Measurements from ENCODE around the gene SCCPDH.
"Not testable (repeated sequence)": the region's sequence is repeated elsewhere in the genome, so short reads cannot be mapped to it uniquely, and the experiment has no call there.

Gene SCCPDH

DNA sequence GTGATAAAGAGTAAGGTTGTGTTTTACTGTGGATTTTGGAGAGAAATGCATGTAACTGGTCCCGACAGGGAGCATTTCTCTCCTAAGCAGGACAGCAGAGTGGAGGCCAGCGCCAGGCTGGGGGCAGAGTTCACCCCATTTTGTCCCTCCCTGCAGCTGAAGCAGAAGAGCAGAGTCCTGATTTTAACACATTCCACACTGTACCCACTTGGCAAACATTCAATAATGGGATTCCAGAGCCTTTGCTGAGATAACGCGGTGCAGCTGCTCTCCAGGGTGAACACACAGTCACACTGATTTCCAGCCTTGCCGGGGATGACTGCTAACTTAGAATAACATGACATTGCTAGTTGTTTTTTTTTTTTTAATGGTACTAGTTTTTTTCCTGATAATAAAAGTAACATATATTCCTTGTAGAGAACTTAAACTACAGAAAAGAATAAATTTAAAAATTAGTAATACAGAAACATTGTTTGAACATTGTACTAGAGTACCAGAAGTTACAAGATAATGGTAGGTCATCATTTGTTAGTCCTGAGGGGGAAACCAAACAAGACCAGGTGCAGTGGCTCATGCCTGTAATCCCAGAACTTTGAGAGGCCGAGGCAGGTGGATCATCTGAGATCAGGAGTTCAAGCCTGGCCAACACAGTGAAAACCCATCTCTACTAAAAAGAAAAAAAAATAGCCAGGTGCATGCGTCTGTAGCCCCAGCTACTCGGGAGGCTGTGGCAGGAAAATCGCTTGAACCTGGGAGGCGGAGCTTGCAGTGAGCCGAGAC, 77.2 kb downstream of the SCCPDH start:
- DNase-seq (ENCODE audit: low read depth), result no peak

DNA sequence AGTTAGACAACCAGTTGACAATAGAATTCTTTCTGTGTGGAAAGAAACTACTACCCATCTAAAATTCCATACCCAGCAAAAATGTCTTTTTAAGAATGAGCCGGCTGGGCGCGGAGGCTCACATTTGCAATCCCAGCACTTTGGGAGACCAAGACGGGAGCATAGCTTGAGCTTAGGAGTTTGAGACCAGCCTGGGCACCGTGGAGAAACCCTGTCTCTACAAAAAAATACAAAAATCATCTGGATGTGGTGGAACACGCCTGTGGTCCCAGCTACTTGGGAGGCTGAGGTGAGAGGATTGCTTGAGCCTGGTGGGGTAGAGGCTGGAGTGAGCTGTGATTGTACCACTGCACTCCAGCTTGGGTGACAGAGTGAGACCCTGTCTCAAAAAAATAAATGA, 79.2 kb downstream of the SCCPDH start:
- no peak for DNase-seq (ENCODE audit: low read depth)

DNA sequence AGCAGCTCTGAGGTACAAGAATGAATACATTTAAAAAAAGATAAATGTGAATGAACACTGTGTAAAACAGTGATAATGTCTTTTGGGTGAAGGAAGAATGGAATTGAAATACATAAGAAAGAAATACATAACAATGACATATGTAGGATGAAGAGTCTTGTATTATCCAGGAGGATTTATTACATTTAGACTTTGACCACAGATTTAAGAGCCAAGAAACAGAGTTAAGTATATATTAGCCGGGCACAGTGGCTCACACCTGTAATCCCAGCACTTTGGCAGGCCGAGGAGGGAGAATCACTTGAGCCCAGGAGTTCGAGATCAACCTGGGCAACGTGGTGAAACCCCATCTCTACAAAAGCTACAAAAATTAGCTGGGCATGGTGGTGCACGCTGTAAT, 79.7 kb downstream of the SCCPDH start:
- no peak for DNase-seq (ENCODE audit: low read depth)

DNA sequence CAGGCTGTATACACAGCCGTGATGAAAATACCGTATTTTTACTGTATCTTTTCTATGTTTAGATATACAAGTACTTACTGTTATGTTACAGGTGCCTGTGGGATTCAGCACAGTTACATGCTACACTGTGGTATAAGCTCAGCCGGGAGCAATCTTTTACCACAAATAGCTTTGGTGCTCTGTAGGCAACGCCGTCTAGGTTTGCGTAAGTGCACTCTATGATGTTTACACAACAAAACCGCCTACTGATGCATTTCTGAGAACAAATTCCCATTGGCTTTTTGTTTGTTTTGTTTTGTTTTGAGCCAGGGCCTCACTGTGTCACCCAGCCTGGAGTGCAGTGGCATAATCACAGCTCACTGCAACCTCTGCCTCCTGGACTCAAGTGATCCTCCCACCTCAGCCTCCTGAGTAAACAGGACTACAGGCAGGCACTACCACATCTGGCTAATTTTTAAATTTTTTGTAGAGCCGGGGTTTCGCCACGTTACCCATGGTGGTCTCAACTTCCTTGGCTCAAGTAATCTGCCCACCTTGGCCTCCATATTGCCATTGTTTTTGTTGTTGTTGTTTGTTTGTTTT, 81.0 kb downstream of the SCCPDH start:
- DNase-seq (ENCODE audit: low read depth), result no peak

DNA sequence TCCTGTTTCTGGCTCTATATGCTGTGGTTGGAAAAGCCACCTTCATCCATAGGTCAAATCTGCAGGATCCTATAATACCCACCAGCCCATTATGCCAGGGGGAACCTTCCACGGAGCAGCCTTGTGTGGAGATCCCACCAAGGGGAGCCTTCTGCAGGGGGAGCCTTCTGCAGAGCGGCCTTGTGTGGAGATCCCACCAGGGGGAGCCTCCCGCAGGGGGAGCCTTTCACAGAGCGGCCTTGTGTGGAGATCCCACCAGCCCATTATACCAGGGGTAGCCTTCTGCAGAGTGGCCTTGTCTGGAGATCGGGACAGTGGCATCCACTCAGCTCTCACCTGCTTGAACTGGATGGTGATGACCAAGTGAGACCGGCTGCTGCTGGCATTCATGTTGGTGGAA, 85.3 kb downstream of the SCCPDH start:
- no peak for DNase-seq (ENCODE audit: low read depth)

DNA sequence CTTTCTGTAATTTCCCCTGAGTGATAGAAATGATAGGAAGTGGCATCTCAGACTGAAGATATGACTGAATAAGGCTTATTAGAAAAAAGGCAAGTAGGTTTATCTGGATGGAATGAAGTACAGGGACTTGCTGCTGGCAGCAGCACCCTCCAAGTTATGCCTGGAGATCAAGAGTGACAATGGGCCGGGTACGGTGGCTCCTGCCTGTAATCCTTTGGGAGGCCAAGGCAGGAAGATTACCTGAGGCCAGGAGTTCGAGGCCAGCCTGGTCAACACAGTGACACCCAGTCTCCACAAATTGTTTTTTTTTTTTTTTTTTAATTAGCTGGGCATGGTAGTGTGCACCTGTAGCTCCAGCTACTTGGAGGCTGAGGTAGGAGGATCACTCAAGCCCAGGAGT, 87.8 kb downstream of the SCCPDH start:
- no peak for DNase-seq (ENCODE audit: low read depth)

DNA sequence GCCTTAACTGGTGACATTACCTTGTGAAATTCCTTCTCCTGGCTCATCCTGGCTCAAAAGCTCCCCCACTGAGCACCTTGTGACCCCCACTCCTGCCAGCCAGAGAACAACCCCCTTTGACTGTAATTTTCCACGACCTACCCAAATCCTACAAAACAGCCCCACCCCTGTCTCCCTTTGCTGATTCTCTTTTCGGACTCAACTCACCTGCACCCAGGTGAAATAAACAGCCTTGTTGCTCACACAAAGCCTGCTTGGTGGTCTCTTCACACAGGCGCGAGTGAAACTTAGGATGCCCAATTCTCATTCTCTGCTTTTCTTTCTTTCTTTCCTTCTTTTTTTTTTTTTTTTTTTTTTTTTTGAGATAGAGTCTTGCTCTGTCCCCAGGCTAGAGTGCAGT, 89.1 kb downstream of the SCCPDH start:
- DNase-seq (ENCODE audit: low read depth), result not testable (repeated sequence)

DNA sequence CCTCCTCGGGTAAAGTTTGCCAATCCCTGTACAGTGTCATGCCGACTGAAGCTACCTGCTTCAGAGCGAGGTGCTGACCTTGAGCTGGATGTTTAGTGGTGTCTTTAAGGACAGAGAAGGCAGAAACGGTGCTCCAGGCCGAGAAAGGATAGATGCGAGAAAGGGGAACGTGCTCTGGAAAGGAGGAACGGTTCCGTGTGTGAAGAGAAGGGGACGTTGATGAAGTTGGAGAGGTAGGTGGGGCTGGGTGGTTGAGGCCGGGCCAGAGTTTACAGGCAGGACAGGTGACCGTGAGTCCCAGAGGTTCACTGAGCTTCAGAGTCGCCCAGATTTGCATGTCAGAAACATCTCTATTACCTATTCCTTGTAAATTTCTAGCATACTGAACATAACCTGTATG, 90.7 kb downstream of the SCCPDH start:
- DNase-seq (ENCODE audit: low read depth), result no peak

DNA sequence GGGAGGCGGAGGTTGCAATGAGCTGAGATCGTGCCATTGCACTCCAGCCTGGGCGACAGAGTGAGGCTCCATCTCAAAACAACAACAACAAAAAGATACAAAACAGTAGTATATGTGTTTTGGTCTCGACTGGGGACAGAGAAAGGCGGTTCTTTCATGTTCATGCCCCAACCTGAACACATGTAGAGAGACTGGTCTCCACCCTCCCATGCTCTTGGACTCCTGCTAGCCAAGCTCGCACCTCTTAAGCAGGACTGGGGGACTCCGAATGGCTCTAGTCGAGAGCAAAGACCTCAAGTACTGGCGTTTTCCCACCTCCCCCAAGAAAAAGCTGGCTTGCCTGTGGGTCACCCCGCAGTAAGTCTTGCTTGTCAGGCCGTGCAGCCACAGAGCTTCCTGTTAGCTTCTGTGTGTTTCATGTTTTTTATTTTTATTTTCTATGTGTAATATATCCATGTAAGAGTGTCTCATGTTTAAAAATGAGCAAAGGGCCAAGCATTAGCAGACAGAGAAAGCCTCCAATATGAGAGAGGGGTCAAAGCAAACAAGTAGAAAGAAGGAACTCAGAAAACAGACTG, 91.6 kb downstream of the SCCPDH start:
- no peak for DNase-seq (ENCODE audit: low read depth)
